Mononuclear cell (primary cell): ENCODE data around the gene KXD1. TPM values are rescaled to one million over a fixed set of nuclear protein-coding genes. Genes with fewer than 3 reads are reported as not detected.
"Not testable (repeated sequence)": the region's sequence is repeated elsewhere in the genome, so short reads cannot be mapped to it uniquely, and the experiment has no call there.

Source experiments
- H3K27me3 ChIP-seq: 2 replicates; pipeline ENCODE4 v1.6.0; 2011; ENCODE audit warnings: low read length, control low read depth; ENCODE audit not compliant: insufficient read depth
- H3K4me1 ChIP-seq: 2 replicates; pipeline ENCODE4 v1.5.1; 2011; ENCODE audit warnings: mild to moderate bottlenecking, low read length, control low read depth; ENCODE audit not compliant: insufficient read depth
- H3K4me3 ChIP-seq: 2 replicates; pipeline ENCODE4 v1.5.1; 2011; ENCODE audit warnings: mild to moderate bottlenecking, low read length, moderate library complexity
- H3K9me3 ChIP-seq: 2 replicates; pipeline ENCODE4 v1.5.1; 2011; ENCODE audit warnings: low read depth, mild to moderate bottlenecking, control low read depth, low read length
- total RNA-seq: library from RNA; depleted of rRNA; stranded (reverse); fragments of >200 nt; gene quantifications from one replicate; pipeline ENCODE4 v1.2.3, GENCODE V29; 2012

KXD1 gene, protein sequence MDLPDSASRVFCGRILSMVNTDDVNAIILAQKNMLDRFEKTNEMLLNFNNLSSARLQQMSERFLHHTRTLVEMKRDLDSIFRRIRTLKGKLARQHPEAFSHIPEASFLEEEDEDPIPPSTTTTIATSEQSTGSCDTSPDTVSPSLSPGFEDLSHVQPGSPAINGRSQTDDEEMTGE
- total RNA-seq, result 70.5 TPM

DNA sequence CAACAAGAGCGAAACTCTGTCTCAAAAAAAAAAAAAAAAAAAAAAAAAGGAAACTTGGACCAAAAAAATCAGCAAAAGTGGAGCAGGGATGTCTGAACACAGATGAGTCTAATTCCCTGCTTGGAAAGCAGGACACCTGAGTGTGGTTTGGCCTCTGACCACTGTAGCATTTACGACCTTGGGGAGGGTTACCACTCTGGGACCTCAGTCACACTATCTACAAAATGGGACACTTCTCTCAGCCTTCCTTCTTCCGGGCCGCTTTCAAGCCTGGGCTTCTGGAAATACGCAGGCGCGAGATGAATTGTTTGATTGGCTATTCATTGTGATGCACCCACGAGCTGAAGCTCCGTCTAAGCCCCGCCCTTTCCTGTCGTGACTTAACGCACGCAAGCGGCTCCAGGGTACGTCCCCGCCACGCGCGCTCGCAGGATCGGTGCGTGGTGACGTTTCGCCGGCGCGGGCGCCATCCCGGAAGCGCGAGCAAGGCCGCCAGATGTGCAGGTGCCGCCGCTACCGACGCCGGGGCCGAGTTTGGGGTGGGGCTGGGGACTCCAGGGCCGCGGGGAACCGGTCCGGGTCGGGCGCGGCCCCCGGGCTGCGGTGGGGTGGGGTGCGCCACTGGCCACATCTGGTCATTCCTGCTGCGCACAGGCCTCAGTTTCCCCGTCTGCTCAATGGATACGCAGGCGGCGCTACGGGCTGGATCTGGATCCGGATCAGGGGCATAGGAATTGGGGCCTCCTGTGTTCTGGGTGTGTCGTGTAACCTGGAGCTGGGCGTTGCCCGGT, at the start of gene KXD1:
Gene KXD1 (plus strand): TSS at position 460 of the 791 bp plus-strand sequence. CDS start 4,187 bp downstream, outside the sequence.
- Histone ChIP-seq H3K4me1 (peaks cover 18% of the 10 kb centered on the region), H3K4me3 (peak within 1 kb of the TSS; percentile 95), H3K9me3 (no peaks in the 10 kb centered on the region), H3K27me3 (no peaks in the 10 kb centered on the region)

DNA sequence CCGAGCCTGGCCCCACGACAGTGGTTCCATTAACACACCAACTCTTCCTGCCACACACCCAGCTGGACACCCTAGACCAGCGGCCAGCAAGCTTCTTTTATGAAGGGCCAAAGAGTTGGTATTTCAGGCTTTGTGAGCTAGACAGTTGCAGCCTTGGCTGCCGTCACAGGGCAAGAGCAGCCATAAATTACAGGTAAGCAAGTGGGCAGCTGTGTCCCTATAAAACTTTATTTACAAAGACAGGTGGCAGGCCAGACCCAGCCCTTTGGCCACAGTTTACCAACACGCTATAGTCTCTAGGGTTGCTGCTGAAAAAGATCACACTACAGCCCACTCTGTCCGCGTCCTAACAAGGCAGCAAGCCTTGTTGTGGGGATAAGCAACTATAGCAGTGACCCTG, 49.1 kb upstream of the KXD1 start:
- Histone ChIP-seq H3K4me1 (peaks cover 73% of the 10 kb centered on the region), H3K27me3 (no peaks in the 10 kb centered on the region), H3K4me3 (no peak overlapping the region), H3K9me3 (no peaks in the 10 kb centered on the region)

DNA sequence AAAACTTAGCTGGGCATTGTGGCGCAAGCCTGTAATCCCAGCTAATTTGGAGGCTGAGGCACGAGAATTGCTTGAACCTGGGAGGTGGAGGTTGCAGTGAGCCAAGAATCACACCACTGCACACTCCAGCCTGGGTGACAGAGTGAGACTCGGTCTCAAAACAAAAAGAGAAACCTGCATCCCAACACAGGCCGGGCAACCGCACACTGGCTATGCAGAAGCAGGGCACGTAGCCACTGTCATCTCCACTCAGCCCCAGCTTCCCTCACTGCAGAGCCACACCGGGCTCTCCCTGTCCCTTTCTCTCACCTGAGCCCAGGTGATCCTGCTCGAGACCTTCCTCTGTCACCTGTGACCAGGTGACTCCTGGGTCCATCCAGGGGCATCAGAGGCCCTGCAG, 47.5 kb upstream of the KXD1 start:
- Histone ChIP-seq H3K9me3 (no peaks in the 10 kb centered on the region), H3K4me1 (peaks cover 72% of the 10 kb centered on the region), H3K4me3 (no peak overlapping the region), H3K27me3 (no peaks in the 10 kb centered on the region)

DNA sequence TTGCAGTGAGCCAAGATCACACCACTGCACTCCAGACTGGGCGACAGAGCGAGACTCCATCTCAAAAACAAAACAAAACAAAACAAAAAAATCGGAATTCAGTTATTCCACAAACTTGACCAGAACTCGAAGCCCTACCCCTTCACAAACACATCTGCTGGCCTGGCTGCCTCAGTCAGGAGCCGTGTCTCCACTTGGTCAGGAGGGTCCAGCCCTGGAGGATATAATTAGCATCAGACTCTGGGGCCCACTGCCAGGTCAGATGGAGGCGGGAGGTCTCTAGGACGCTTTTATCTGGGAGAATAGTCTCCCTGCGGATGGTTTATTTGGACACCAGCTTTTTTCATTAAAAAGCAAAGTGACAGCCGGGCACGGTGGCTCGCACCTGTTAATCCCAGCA, 43.8 kb upstream of the KXD1 start:
- H3K9me3 ChIP-seq, result no peaks in the 10 kb centered on the region
- H3K4me3 ChIP-seq, result no peak overlapping the region
- peaks cover 70% of the 10 kb centered on the region for H3K4me1 ChIP-seq
- H3K27me3 ChIP-seq, result no peaks in the 10 kb centered on the region

DNA sequence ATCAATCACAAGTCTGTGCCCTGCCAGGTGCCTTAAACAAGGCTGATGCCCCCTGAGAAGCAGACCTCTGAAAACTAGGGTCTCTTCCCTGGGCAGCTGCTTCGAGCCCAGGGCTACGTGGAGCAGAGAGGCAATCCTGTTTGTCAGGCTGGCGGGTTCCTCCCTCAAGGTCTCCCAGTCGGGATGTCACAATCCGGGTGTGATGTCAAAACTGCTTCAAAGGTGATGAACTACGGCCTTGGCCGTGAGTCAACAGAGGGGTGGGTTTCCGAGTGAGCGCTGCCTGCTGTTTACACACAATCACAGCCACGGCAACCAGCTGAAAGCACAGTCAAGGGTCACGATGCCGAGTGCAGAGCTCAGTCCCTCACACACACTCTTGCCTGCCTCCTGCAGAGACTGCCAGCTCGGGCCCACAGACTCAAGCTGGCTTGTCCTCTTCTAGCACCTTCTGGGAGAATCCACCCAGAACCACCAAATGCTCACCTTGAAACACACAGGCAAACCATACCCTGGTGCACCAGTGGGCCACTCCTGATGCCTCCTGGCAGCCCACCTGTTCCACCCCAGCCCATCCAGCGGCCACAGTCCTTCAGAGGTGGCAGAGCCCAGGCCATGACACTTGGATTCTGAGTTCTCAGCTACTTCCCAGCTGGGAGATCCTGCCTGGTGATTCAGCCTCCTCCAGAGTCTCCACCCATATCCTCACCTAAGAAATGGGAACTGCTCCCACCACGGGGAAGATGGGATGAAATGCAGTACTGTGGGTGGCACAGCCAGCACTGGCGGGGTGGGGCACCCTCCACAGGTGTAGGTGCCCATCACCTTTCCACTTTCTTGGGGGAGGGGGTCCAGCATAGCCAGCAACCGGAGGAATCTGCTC, 42.6 kb upstream of the KXD1 start:
- H3K4me1 ChIP-seq, result peaks cover 71% of the 10 kb centered on the region
- no peaks in the 10 kb centered on the region for H3K27me3 ChIP-seq

DNA sequence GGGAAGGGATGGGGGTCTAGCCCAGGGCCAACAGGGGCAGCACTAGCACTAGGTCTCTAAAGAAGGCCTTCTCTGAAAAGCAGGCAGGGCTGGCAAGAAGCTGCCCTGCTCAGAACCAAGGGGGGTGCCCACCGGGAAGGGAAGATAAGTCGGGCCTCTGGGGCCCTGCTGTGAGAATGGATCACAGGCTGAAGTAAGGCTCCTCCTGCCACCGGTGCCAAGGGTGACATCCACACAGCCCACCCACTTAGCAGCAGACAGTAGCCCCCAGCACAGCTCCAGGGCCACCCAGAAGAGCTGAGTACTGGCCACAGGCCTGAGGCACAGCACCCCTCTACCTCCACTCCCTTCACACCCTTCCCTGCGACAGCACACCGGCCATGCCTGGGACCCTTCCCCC, 41.7 kb upstream of the KXD1 start:
- Histone ChIP-seq H3K4me3 (no peak overlapping the region), H3K27me3 (no peaks in the 10 kb centered on the region), H3K9me3 (no peaks in the 10 kb centered on the region), H3K4me1 (peaks cover 74% of the 10 kb centered on the region)

More for the DNA sequence above, 42.6 kb upstream of the KXD1 start:
- no peaks in the 10 kb centered on the region for H3K9me3 ChIP-seq
- no peak overlapping the region for H3K4me3 ChIP-seq

DNA sequence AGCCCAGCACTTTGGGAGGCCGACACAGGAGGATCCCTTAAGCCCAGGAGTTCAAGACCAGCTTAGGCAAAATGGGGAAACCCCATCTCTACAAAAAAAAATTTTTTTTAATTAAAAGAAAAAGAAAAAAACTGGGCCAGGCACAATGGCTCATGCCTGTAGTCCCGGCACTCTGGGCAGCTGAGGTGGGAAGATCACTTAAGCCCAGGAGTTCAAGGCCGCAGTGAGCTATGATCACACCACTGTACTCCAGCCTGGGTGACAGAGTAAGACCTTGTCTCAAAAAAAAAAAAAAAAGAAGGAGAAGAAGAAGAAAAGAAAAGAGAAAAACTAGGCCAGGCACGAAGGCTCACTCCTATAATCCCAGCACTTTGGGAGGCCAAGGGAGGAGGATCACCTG, 40.1 kb upstream of the KXD1 start:
- H3K9me3 ChIP-seq, result no peaks in the 10 kb centered on the region
- no peaks in the 10 kb centered on the region for H3K27me3 ChIP-seq
- no peak overlapping the region for H3K4me3 ChIP-seq
- H3K4me1 ChIP-seq, result peaks cover 73% of the 10 kb centered on the region

DNA sequence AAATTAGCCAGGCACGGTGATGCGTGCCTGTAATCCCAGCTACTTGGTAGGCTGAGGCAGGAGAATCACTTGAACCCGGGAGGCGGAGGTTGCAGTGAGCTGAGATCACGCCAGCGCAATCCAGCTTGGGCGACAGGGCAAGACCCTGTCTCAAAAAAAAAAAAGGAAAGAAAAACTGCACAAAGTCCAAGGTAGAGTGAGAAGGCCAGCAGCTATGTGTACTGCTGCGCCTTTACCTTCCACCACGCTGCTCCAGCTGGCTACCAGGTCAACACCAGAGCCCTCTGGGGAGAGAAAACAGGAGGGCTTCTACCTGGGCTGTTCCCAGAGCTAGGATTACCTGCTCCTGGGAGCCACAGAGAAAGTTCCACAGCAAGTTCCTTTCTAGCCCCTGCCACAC, 39.0 kb upstream of the KXD1 start:
- Histone ChIP-seq H3K27me3 (no peaks in the 10 kb centered on the region), H3K4me1 (peaks cover 70% of the 10 kb centered on the region), H3K9me3 (no peaks in the 10 kb centered on the region), H3K4me3 (no peak overlapping the region)

DNA sequence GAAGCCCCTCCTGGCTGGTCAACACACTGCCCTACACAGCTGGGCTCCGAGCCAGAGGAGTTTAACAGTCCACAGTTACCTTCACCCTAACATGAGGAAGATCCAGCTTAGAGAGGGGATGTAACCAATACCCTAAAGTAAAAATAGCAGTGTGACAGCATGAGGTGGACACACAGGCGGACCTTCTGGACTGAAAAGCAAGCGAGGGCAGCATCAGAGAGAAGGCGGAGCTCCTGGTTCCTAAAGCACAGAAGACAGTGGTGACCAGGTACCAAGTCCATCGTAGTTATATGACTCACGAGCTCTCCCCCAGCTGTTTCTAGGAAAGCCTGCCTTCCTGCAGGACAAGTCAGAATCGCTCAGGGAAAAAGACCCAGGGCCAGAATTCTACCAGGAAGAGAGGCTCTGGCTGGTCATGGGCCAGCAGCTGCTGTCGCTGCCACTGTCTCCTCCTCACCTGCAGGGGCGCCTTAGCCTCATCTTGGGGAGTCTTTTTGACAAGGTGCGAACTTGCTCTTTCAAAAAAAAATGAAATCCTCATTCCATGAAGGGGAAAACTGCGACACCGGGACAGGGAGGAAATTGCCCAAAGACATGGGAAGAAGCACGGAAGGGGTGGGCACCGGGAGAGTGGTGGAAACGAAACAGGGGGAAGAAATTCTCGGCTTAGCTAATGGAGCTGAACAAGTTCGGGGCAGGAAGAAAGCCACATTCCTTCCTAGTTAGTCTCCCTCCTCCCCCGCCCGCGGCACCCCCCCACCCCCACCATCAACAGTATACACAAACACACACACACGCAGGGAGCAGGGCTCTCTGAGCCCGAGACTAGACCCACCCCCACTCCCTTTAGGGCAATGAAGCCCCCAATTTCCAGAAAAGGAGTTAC, 37.5 kb upstream of the KXD1 start:
- no peaks in the 10 kb centered on the region for H3K27me3 ChIP-seq
- peak overlapping the region; percentile 97 for H3K4me3 ChIP-seq
- no peaks in the 10 kb centered on the region for H3K9me3 ChIP-seq
- H3K4me1 ChIP-seq, result peaks cover 55% of the 10 kb centered on the region

DNA sequence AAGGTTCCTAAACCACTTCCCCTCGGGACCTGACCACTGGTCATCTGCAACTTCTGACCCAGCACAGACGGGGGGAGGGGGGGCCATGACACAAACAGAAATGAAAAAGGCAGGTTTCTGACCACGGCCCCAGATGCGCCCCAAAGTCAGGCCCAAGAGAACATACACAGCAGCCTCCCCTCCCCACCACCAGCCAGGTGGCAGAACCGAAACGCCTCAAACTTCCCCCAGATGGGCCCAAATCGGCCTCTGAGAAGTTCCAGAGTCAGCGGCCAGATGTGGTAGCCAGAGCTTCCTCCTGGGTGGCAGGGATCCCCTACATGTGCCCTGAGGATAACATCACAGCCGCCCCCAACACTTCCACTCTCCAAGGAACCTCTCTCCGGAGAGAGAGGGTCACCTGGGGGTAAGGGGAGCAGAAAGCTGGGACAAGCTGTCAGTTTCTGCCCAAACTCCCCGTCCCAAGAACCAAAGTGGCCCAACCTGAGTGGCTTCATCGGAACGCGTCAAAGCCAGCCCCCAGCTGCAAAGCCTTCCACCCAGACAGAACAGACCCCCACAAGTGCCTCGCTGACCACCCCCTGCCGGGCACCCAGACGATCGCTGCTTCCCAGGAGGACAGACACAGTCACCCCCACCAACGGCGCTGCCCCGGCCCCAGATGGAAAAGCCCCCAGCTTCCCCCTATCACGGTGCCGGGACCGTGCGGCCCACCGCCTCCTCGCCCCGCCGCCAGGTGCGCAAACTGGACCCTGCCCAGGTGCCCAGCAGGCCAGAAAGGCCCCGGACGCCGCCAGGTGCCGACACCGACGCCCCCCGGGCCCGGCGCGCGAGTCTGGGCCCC, 36.6 kb upstream of the KXD1 start:
- Histone ChIP-seq H3K4me1 (peaks cover 47% of the 10 kb centered on the region), H3K9me3 (no peaks in the 10 kb centered on the region), H3K4me3 (peak overlapping the region; percentile 97), H3K27me3 (no peaks in the 10 kb centered on the region)

DNA sequence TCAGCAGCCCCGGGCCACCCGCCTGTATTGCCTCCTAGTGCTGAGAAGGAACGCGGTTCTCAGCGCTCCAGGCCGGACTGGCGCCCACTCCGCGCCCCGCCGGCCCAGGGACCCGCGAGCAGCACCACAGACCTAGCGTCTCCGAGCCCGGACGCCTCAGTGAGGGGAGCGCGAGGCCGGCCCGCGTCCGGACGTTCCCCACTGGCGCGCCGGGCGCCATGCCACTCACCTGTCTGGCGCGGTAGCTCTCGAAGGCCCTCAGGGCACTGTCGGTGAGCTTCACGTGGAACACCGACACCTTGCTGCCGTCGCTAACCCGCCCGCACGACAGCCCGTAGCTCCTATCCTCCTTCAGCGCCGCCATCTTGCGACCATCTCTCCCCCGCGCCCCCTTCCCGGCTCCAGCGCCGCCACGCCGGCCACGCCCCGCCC, 36.0 kb upstream of the KXD1 start, which contains the start of gene ELL:
Gene ELL (minus strand): TSS at position 379 of the 432 bp plus-strand sequence. CDS start 15 bp downstream, at position 364.
- Histone ChIP-seq H3K4me1 (peaks cover 40% of the 10 kb centered on the region), H3K9me3 (no peaks in the 10 kb centered on the region), H3K4me3 (peak within 1 kb of the TSS; percentile 97), H3K27me3 (no peaks in the 10 kb centered on the region)

DNA sequence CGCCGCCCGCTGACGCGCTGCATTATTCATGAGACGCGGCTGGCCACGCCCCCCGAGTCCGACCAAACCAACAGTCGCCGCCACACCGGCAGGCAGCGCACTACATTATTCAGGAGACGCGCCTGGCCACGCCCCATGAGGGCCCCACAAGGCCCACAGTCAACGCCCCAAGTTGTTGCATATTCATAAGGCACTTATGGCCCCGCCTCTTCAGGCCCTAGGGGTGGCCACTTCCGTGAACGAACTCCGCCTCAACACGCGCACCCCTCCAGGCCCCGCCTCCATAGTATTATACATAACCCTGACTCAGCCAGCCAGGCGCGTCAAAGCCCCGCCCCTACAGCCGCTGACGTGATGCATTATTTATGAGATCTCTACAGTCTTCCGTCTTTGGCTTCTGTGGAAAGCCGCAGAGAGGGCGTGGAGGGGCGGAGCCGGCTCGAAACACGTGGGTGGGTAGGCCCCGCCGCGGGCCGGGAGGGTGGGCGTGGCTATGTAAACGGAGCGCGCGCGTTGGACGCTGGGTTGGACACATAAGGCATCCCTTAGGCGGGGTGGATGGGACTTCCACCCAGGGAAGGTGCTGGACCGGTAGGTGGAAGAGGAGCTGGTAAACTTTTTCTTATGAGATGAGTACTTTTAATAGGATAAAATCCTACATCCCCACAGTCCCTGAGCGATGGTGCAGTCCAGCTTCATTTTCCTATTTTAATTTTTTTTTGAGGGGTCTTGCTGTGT, 35.4 kb upstream of the KXD1 start:
- H3K27me3 ChIP-seq, result no peaks in the 10 kb centered on the region
- peak overlapping the region; percentile 97 for H3K4me3 ChIP-seq
- H3K4me1 ChIP-seq, result peaks cover 37% of the 10 kb centered on the region
- H3K9me3 ChIP-seq, result no peaks in the 10 kb centered on the region

DNA sequence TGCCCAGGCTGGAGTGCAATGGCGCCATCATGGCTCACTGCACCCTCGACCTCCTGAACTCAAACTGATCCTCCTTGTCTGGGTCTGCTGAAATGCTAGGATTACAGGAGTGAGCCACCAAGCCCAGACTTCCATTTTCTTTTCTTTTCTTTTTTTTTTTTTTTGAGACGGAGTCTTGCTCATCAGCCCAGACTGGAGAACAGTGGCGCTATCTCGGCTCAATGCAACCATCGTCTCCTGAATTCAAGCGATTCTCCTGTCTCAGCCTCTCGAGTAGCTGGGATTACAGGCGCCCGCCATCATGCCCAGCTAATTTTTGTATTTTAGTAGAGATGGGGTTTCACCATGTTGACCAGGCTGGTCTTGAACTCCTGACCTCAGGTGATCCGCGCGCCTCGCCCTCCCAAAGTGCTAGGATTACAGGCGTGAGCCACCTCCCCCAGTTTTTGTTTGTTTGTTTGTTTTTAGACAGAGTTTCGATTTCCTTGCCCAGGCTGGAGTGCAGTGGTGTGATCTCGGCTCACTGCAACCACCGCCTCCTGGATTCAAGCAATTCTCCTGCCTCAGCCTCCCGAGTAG, 34.7 kb upstream of the KXD1 start:
- not testable (repeated sequence) for H3K4me3 ChIP-seq, H3K27me3 ChIP-seq, H3K9me3 ChIP-seq
- H3K4me1 ChIP-seq, result peaks cover 31% of the 10 kb centered on the region
